ENCODE data around the gene COX6A2.
"Not testable (repeated sequence)": the region's sequence is repeated elsewhere in the genome, so short reads cannot be mapped to it uniquely, and the experiment has no call there.

The COX6A2 gene

DNA sequence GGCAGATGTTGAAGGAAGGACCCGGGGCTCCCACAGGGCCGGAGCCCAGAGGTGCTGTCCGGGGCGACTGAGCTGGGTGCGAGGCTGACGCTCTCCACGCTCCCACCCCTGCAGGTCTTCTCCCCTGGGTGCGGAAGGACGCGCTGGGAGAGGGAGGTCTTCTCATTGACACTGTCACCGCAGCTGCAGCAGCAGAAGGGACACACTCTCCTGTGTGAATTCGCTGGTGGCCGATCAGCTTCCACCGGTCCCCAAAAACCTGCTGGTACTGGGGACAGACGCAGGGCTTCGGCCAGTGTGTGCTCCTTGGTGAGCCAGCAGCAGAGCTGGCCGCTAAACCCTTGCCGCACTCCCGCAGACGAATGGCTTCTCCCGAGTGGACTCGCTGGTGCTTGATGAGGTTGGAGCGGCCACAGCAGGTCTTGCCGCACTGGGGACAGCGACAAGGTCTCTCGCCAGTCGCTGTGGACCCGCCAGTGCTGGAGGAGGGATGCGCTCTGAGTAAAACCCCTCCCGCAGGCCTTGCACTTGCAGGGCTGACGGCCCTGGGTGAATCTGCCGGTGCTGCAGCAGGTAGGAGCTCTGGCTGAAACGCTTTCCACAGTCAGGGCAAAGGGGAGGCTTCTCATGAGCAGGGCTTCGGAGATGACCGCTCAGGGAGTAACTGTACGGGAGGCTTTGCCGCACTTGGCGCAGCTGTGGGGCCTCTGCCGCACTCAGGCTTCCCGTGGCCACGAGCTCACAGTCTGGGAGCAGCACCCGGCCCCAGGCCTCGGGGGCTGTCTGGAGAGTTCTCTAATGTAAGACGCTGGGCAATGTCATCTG, 8.3 kb upstream of the COX6A2 start:
- no peak for DNase-seq

DNA sequence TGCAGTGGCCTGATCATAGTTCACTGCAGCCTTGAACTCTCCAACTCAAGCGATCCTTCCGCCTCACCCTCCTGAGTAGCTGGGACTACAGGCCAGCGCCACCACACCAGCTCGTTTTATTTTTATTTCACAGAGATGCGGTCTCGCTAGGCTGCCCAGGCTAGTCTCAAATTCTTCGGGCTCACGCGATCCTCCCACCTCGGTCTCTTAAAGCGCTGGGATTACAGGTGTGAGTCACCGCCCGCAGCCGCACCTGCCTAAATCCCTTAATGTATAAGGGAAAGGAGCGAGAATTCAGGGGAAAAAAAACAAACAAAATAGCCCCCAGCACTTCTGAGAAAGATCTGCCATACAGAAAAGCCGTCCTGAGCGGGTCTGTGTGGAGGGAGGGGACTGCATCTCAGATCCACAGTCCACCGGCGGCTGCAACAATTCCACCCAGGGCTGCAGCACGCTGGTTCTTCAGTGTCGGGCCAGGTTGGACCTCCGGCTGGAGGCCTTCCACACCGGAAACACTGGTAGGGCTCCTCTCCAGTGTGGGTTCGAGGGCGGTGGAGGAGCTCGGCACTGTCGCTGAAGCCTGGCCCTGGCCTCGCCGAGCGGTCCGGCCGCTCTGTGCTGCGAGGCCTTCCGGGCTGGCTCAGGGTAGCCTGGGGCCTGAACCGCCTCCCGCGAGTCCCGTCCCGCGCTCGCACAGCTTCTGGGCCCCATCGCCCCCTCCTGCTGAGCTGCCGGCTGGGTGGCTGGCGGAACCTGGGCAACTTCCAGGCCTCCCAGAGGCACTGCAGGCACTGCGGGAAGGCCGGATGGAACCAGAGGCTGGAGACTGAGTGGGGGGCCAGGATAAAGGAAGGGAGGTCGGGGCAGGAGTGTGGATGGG, 7.4 kb upstream of the COX6A2 start:
- no peak for DNase-seq

GRCh38 chr16:31430380-31431052, 2.4 kb upstream of the COX6A2 start:
- no peak for DNase-seq

DNA sequence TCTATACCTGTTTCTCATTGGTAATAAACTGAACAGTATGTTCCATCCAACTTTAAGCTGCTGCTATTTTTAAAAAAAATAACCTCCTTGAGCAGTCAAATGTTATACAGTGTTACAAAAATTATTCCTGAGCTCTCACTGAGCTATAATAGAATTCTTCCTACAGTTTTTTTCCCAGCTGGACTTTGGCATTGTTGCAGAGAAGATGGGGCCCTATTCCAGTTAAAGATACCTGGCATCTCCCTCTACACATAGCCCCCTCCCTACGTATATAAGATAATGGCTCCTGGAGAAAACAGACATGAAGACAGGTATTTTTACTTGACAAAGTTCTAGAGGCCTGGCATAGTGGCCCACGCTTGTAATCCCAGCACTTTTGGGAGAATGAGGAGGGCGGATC, 1.6 kb upstream of the COX6A2 start:
- DNase-seq = no peak

DNA sequence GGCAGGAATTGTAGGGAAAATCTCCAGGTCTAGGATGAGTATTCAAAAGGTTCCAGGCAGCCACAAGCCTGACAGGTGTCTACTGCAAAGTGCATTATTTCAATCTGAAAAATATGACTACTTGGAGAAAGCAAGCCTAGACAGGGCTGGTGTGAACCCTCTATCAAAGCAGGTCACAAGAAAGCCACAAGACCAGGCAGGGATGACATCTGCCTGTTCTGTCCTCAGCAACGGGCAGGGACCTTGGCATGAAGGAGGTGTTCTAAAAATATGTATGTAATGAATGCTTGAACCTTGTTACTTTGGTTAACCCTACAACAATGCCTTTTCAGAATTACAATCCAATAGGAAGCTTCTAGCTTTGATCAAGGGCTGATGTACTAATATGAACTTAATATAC, 1.2 kb upstream of the COX6A2 start:
- DNase-seq = no peak

GRCh38 chr16:31428638-31429247, 583 bp upstream of the COX6A2 start:
- no peak for DNase-seq

DNA sequence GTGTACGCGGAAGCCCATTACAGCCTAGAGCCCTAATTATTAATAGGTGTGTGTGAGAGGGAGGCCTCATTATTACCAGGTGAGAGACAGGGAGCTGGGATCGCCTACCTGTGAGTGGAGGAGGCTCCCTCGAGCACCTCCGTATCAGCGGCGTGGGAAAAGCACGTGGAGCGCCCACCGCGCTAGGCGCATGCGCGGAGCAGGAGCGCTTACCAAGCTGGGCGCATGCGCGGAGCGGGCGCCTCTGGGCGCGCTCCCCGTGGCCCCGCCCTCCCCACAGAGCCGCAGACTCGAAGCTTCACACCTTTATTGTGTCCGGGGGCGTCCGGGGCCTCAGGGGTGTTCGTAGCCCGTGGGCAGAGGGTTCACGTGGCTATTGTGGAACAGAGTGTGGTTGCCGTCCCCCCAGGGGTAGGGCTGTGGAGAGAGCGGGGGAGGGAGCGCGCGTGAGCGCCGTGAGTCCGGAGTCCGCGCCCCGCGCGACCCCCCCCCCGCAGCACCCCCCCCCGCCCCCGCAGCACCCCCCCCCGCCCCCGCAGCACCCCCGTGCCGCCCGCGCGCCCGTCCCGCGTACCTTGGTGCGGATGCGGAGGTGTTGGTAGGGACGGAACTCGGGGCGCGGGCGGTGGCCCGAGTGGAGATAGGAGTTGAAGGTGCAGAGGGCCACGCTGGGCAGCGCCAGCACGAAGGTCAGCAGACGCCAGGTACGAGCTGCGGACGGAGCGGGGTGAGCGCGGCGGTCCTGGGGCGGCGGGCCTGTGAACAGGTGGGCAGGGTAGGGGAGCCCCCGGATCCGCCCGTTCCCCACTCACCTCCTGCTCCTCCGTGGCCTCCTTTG, 500 bp downstream of the COX6A2 start:
- DNase-seq = peak; percentile 20

DNA sequence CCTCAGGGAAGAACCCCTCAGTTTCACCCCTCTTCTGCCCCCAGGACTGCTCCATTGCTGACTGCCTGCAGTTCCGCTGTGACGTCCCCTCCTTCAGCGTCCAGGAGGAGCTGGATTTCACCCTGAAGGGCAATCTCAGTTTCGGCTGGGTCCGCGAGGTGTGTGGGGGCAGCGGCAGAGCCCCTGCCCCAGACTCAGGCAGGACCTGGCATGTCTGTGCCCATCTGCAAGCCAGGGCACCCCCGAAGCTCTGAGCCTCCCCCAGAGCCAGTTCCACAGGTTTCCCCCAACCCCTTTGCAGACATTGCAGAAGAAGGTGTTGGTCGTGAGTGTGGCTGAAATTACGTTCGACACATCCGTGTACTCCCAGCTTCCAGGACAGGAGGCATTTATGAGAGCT, 4.4 kb downstream of the COX6A2 start:
- DNase-seq = no peak

DNA sequence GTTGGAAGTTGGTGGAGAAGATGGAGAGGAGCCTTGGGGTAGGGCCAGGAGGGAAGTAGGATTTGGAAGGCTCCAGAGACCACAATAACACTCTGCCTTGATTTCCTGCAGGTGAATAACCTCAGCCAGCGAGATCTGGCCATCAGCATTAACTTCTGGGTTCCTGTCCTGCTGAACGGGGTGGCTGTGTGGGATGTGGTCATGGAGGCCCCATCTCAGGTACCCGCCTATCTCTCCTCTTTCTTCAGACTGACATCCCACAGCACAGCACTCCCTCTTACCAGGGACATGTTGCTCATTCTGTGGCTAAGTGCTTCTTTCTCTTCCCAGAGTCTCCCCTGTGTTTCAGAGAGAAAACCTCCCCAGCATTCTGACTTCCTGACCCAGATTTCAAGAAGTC, 4.9 kb downstream of the COX6A2 start:
- DNase-seq = no peak

- no peak for DNase-seq
Measured at GRCh38 chr16:31421587-31421986, 6.6 kb downstream of the COX6A2 start.

DNA sequence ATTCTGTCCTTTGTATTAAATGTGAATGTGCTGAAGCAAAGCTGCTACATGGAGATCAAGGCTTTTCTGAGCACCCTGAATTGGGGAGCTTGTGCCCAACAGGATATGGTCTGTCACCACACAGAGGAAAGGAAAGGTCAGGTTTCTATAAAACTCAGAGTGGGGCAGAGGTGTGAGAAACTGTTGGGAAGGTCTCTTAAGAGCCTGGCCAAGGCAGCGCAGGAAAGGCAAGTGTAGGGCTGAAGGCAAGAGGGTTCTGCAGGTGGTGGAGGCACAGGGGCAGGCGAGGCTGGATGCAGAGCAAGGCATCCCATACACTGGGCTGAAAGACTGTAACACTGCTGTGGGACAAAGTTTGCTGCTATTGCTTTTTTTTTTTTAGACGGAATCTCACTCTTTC, 8.1 kb downstream of the COX6A2 start:
- DNase-seq = no peak

GRCh38 chr16:31417916-31418315, 10.2 kb downstream of the COX6A2 start:
- no peak for DNase-seq

GRCh38 chr16:31417036-31417435, 11.1 kb downstream of the COX6A2 start:
- DNase-seq = not testable (repeated sequence)

- DNase-seq = no peak
Measured at GRCh38 chr16:31416371-31416770, 11.8 kb downstream of the COX6A2 start.

- no peak for DNase-seq
Measured at GRCh38 chr16:31414706-31415105, 13.5 kb downstream of the COX6A2 start.

GRCh38 chr16:31413943-31414342, 14.2 kb downstream of the COX6A2 start:
- no peak for DNase-seq

- DNase-seq = no peak
Measured at GRCh38 chr16:31413381-31413780, 14.8 kb downstream of the COX6A2 start.

- DNase-seq = no peak
Measured at GRCh38 chr16:31412750-31413149, 15.4 kb downstream of the COX6A2 start.

DNA sequence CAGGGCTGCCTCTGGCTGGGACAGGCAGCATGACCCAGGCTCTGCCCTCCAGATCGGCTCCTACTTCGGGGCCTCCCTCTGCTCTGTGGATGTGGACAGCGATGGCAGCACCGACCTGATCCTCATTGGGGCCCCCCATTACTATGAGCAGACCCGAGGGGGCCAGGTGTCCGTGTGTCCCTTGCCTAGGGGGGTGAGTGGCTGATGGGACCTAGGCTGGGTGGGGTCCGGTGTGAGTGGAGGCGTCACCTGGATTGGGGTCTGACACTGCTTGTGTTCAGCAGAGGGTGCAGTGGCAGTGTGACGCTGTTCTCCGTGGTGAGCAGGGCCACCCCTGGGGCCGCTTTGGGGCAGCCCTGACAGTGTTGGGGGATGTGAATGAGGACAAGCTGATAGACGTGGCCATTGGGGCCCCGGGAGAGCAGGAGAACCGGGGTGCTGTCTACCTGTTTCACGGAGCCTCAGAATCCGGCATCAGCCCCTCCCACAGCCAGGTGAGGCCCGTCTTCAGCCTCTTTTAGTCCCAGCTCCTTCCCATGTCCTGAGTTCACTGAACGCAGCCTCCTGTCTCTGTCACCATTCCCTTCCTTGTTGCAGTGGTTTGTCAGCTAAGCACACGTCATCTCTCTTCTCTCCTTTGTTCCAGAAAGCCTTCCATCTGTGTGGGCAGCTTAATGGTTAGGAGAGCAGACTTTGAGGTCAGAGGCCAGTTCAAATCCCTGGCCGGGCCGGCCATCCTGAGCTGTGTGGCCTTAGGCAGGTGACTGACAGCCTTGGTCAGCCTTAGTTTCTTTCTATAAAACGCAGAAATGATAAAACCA, 16.9 kb downstream of the COX6A2 start:
- no peak for DNase-seq

GRCh38 chr16:31410082-31410481, 18.1 kb downstream of the COX6A2 start:
- no peak for DNase-seq

DNA sequence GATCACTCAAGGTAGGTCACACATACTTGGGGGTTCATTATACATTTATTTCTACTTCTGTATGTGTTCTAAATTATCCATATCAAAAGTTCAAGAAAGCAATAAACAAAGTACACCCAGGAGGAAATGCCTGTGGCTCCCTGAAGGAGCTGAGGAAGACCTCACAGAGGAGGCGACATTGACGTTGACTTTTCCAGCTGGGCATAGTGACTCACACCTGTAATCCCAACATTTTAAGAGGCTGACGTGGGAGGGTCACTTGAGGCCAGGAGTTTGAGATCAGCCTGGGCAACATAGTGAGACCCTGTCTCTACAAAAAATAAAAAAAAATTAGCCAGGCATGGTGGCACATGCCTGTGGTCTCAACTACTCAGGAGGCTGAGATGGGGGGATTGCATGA, 18.7 kb downstream of the COX6A2 start:
- DNase-seq = no peak
